ENCODE data around the gene ANKS1B.

ANKS1B gene

DNA sequence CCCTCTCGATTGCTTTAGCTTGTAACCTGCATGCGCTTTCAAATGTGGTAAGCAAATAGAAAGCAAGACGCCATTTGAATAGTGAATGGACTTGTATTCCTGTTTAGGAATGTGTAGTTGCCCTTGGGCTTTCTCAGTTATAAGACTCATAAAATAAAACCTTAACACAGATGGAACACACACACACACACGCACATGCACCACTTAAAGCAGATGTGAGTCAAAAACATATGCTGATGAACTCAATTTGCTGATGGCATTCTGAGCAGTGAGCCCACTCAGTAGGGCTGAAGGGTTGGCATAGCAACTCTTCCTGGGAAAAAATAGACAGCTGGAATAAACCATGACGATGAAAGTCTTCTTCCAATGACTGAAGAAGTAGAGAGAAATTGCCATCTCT, 979.1 kb downstream of the ANKS1B start:
- Histone ChIP-seq H3K9me3 (ENCODE audit: insufficient read depth, low read length) (no peaks in the 10 kb centered on the region), H3K9ac (ENCODE audit: insufficient read length, low read depth) (no peak overlapping the region), H3K4me3 (ENCODE audit: insufficient read length, low read depth) (no peak overlapping the region), H3K27me3 (ENCODE audit: insufficient read depth, insufficient read length) (no peaks in the 10 kb centered on the region), H3K36me3 (ENCODE audit: insufficient read depth, insufficient read length, low read length) (no peaks in the 10 kb centered on the region), H3K4me1 (ENCODE audit: insufficient read depth, insufficient read length) (no peaks in the 10 kb centered on the region)
- no peak for TF ChIP-seq YY1 (IDR thresholded peaks at IDR 0.05; ENCODE audit: insufficient read depth, insufficient read length)
- no peak for TF ChIP-seq SUZ12 (IDR thresholded peaks at IDR 0.05; ENCODE audit: extremely low read depth, insufficient read depth, insufficient read length)
- TF ChIP-seq ZNF274 (IDR thresholded peaks at IDR 0.05; ENCODE audit: low read depth, low read length), result no peak
- no peak for DNase-seq (ENCODE audit: low read depth, low spot score)

- H3K36me3 ChIP-seq (ENCODE audit: insufficient read depth, insufficient read length, low read length), result no peaks in the 10 kb centered on the region
Observed at GRCh38 chr12:99004799-99005466, 979.8 kb downstream of the ANKS1B start.

DNA sequence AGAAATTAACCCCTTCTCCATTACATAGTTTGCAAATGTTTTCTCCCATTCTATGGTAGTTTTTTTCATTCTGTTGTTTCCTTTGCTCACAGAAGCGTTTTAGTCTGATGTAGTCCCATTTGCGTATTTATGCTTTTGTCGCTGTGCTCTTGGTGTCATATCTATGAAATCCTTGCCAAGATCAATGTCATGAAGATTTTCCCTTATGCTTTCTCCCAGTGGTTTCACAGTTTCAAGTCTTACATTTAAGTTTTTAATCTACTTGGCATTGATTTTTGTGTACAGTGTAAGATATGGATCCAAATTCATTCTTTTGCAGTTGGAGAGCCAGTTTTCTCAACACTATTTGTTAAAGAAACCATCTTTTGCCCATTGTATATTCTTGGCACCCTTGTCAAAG, 982.0 kb downstream of the ANKS1B start:
- no peaks in the 10 kb centered on the region for H3K27me3 ChIP-seq (ENCODE audit: insufficient read depth, insufficient read length)
- no peak for DNase-seq (ENCODE audit: low read depth, low spot score)
- no peak overlapping the region for H3K9ac ChIP-seq (ENCODE audit: insufficient read length, low read depth)
- no peaks in the 10 kb centered on the region for H3K4me1 ChIP-seq (ENCODE audit: insufficient read depth, insufficient read length)
- H3K9me3 ChIP-seq (ENCODE audit: insufficient read depth, low read length), result no peaks in the 10 kb centered on the region
- TF ChIP-seq SUZ12 (IDR thresholded peaks at IDR 0.05; ENCODE audit: extremely low read depth, insufficient read depth, insufficient read length) (no peak), YY1 (IDR thresholded peaks at IDR 0.05; ENCODE audit: insufficient read depth, insufficient read length) (no peak), ZNF274 (IDR thresholded peaks at IDR 0.05; ENCODE audit: low read depth, low read length) (no peak)
- H3K36me3 ChIP-seq (ENCODE audit: insufficient read depth, insufficient read length, low read length), result no peaks in the 10 kb centered on the region
- H3K4me3 ChIP-seq (ENCODE audit: insufficient read length, low read depth), result no peak overlapping the region

More at GRCh38 chr12:99004799-99005466, 979.8 kb downstream of the ANKS1B start:
- Histone ChIP-seq H3K27me3 (ENCODE audit: insufficient read depth, insufficient read length) (no peaks in the 10 kb centered on the region), H3K4me3 (ENCODE audit: insufficient read length, low read depth) (no peak overlapping the region), H3K9ac (ENCODE audit: insufficient read length, low read depth) (no peak overlapping the region), H3K9me3 (ENCODE audit: insufficient read depth, low read length) (no peaks in the 10 kb centered on the region), H3K4me1 (ENCODE audit: insufficient read depth, insufficient read length) (no peaks in the 10 kb centered on the region)
- DNase-seq (ENCODE audit: low read depth, low spot score), result no peak
- TF ChIP-seq SUZ12 (IDR thresholded peaks at IDR 0.05; ENCODE audit: extremely low read depth, insufficient read depth, insufficient read length), result no peak
- TF ChIP-seq YY1 (IDR thresholded peaks at IDR 0.05; ENCODE audit: insufficient read depth, insufficient read length), result no peak
- TF ChIP-seq ZNF274 (IDR thresholded peaks at IDR 0.05; ENCODE audit: low read depth, low read length), result no peak

DNA sequence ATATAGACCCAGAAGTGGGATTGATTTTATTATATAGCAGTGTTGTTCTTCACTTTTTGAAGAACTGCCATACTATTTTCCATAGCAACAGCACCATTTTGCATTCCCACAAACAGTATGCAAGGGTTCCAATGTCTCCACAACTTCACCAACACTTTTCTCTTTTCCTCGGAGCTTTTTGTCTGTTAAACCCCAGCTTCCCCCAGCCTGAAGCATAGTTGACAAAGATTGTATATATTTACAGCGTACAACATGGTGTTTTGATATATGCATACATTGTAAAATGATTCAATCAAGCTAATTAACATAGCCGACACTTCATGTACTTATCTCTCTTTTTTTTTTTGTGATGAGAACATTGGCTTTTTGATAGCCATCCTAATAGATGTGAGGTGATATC, 982.6 kb downstream of the ANKS1B start:
- no peak overlapping the region for H3K9ac ChIP-seq (ENCODE audit: insufficient read length, low read depth)
- H3K4me1 ChIP-seq (ENCODE audit: insufficient read depth, insufficient read length), result no peaks in the 10 kb centered on the region
- no peaks in the 10 kb centered on the region for H3K9me3 ChIP-seq (ENCODE audit: insufficient read depth, low read length)
- TF ChIP-seq ZNF274 (IDR thresholded peaks at IDR 0.05; ENCODE audit: low read depth, low read length), result no peak
- TF ChIP-seq SUZ12 (IDR thresholded peaks at IDR 0.05; ENCODE audit: extremely low read depth, insufficient read depth, insufficient read length), result no peak
- TF ChIP-seq YY1 (IDR thresholded peaks at IDR 0.05; ENCODE audit: insufficient read depth, insufficient read length), result no peak
- H3K4me3 ChIP-seq (ENCODE audit: insufficient read length, low read depth), result no peak overlapping the region
- no peaks in the 10 kb centered on the region for H3K36me3 ChIP-seq (ENCODE audit: insufficient read depth, insufficient read length, low read length)
- no peak for DNase-seq (ENCODE audit: low read depth, low spot score)
- no peaks in the 10 kb centered on the region for H3K27me3 ChIP-seq (ENCODE audit: insufficient read depth, insufficient read length)

DNA sequence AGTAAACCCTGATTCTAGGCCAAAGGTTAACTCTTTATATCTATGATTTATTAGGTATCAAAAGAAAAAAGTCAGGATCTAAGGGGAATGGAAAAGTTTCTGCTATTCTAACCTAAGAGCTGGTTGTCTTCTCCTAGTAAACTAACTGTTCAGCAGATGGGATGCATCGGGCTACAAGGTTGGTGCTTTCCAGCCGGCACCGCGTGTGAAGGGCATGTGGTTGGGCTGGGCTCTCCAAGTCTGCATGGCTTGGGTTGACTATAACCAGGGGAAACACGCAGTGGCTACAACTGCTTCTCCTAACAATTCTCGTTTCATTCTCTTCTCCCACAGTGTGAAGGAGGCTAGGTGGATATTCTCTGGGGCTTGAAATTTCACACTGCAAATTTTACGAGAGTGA, 985.2 kb downstream of the ANKS1B start:
- DNase-seq (ENCODE audit: low read depth, low spot score), result no peak
- H3K36me3 ChIP-seq (ENCODE audit: insufficient read depth, insufficient read length, low read length), result no peaks in the 10 kb centered on the region
- TF ChIP-seq YY1 (IDR thresholded peaks at IDR 0.05; ENCODE audit: insufficient read depth, insufficient read length) (no peak), ZNF274 (IDR thresholded peaks at IDR 0.05; ENCODE audit: low read depth, low read length) (no peak), SUZ12 (IDR thresholded peaks at IDR 0.05; ENCODE audit: extremely low read depth, insufficient read depth, insufficient read length) (no peak)

DNA sequence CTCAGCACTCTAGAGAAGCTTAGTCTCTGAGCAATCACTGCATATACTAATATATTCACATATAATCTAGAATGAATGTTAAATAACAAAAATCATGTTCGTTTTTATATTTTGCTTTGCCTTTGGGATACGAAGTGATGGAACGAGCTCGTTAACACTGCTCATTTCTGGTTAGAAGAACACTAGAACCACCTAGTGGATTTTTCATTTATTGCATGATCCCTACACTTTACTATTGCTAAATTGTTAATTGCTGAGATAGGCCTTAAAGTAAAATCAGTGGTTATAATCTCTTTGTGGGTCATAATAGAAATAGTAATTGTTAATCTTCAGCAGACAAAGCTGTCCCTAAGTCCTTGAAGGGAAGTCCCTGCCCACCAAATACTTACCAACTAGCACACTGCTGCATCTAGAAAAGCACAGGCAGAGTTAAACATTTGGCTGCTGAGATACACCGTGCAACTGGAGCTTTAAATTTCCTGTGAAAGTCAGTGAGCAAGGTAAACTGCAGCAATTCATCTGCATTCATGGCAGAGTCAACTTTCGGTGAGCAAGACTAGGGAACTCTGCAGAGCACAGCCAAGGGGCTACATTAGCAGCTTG, 985.9 kb downstream of the ANKS1B start:
- DNase-seq (ENCODE audit: low read depth, low spot score), result peak; percentile 15
- H3K4me1 ChIP-seq (ENCODE audit: insufficient read depth, insufficient read length), result no peaks in the 10 kb centered on the region
- no peak overlapping the region for H3K4me3 ChIP-seq (ENCODE audit: insufficient read length, low read depth)
- H3K36me3 ChIP-seq (ENCODE audit: insufficient read depth, insufficient read length, low read length), result no peaks in the 10 kb centered on the region
- no peaks in the 10 kb centered on the region for H3K27me3 ChIP-seq (ENCODE audit: insufficient read depth, insufficient read length)
- H3K9me3 ChIP-seq (ENCODE audit: insufficient read depth, low read length), result no peaks in the 10 kb centered on the region
- H3K9ac ChIP-seq (ENCODE audit: insufficient read length, low read depth), result no peak overlapping the region
- no peak for TF ChIP-seq SUZ12 (IDR thresholded peaks at IDR 0.05; ENCODE audit: extremely low read depth, insufficient read depth, insufficient read length)
- TF ChIP-seq ZNF274 (IDR thresholded peaks at IDR 0.05; ENCODE audit: low read depth, low read length), result no peak
- TF ChIP-seq YY1 (IDR thresholded peaks at IDR 0.05; ENCODE audit: insufficient read depth, insufficient read length), result no peak

More for the DNA sequence above, 985.2 kb downstream of the ANKS1B start:
- no peak overlapping the region for H3K9ac ChIP-seq (ENCODE audit: insufficient read length, low read depth)
- H3K27me3 ChIP-seq (ENCODE audit: insufficient read depth, insufficient read length), result no peaks in the 10 kb centered on the region
- no peaks in the 10 kb centered on the region for H3K9me3 ChIP-seq (ENCODE audit: insufficient read depth, low read length)
- H3K4me1 ChIP-seq (ENCODE audit: insufficient read depth, insufficient read length), result no peaks in the 10 kb centered on the region
- H3K4me3 ChIP-seq (ENCODE audit: insufficient read length, low read depth), result no peak overlapping the region

GRCh38 chr12:98997899-98998298, 986.8 kb downstream of the ANKS1B start:
- no peaks in the 10 kb centered on the region for H3K36me3 ChIP-seq (ENCODE audit: insufficient read depth, insufficient read length, low read length)
- H3K4me3 ChIP-seq (ENCODE audit: insufficient read length, low read depth), result no peak overlapping the region
- no peaks in the 10 kb centered on the region for H3K4me1 ChIP-seq (ENCODE audit: insufficient read depth, insufficient read length)
- H3K9ac ChIP-seq (ENCODE audit: insufficient read length, low read depth), result no peak overlapping the region
- no peaks in the 10 kb centered on the region for H3K9me3 ChIP-seq (ENCODE audit: insufficient read depth, low read length)
- DNase-seq (ENCODE audit: low read depth, low spot score), result no peak
- H3K27me3 ChIP-seq (ENCODE audit: insufficient read depth, insufficient read length), result no peaks in the 10 kb centered on the region
- no peak for TF ChIP-seq ZNF274 (IDR thresholded peaks at IDR 0.05; ENCODE audit: low read depth, low read length)
